Mucosa of descending colon (tissue), 3 donors: Measurements from ENCODE around the gene FHIT. TPM values are rescaled to one million over a fixed set of nuclear protein-coding genes. Genes with fewer than 3 reads are reported as not detected.
A peak's percentile ranks its signal among the peaks of the same experiment; 100 is the strongest.

Experiments used
- ATAC-seq: fragments of 200-7000 bp; cut with Tn5 transposase; one replicate; pipeline ENCODE4 v1.9.1; 2020; ENCODE audit warnings: mild to moderate bottlenecking, moderate library complexity
- DNase-seq, 3 donors: peaks; one replicate each; pipeline ENCODE4 v3.0.0-alpha.2; 2020
- H3K36me3 ChIP-seq: fragments of 200-600 bp; one replicate; pipeline ENCODE4 v1.8.0; 2021; ENCODE audit warnings: low read depth, mild to moderate bottlenecking
- H3K4me1 ChIP-seq: fragments of 200-600 bp; one replicate; pipeline ENCODE4 v1.8.0; 2021; ENCODE audit warnings: low read depth, mild to moderate bottlenecking
- H3K4me3 ChIP-seq: fragments of 200-600 bp; one replicate; pipeline ENCODE4 v1.8.0; 2021; ENCODE audit warnings: mild to moderate bottlenecking
- H3K9me3 ChIP-seq: fragments of 200-600 bp; one replicate; pipeline ENCODE4 v1.8.0; 2021; ENCODE audit warnings: mild to moderate bottlenecking
- CTCF ChIP-seq: fragments of 200-600 bp; IDR thresholded peaks from one replicate; pipeline ENCODE4 v1.8.0; 2022; ENCODE audit warnings: antibody characterized with exemption, mild to moderate bottlenecking
- intact Hi-C, 2 donors: fragments of 100-400 bp; cut with DNase I in 1 of 2; cut with micrococcal nuclease in 1 of 2; formaldehyde crosslinking; loops; one replicate each; pipeline versions ENCODE4 v1.11.0 to v1.11.1; 2022; cut with DNase I, micrococcal nuclease
- total RNA-seq, 3 donors: library from RNA; stranded (reverse); fragmentation: NEBNext Ultra II Directional in 2 of 3; extraction: Animal tissue kit (Norgen Biotek cat#: 25700) in 2 of 3; gene quantifications; one replicate each; pipeline versions ENCODE4 v1.2.1 to v1.2.4, GENCODE V29; 2021 to 2023
- donor health status: DM: no; HTN: no; CAD: no; lungs with moderate emphysema.
- donor health status: DM: no; HTN: no; CAD: no.
- donor health status: DM: no; HTN: yes; CAD: no.

Gene FHIT
- total RNA-seq, 3 donors from 2014 or later: 8.9 to 20.7 (median 18.6) TPM

GRCh38 chr3:59717679-59718205 lies 1533.5 kb downstream of the FHIT start:
- no peak for TF ChIP-seq CTCF
- H3K36me3 ChIP-seq: no peaks in the 10 kb centered on the region
- intact Hi-C loops: no loop called here
- H3K9me3 ChIP-seq: no peaks in the 10 kb centered on the region
- no peak for DNase-seq
- no peak for ATAC-seq
- no peaks in the 10 kb centered on the region for H3K4me1 ChIP-seq
- no peak overlapping the region for H3K4me3 ChIP-seq

- ATAC-seq: no peak
- Histone ChIP-seq H3K9me3 (no peaks in the 10 kb centered on the region), H3K4me3 (no peak overlapping the region), H3K4me1 (no peaks in the 10 kb centered on the region), H3K36me3 (no peaks in the 10 kb centered on the region)
- DNase-seq: no peak
- intact Hi-C loops: no loop called here
- TF ChIP-seq CTCF: no peak
Observed at GRCh38 chr3:59714066-59714465, 1537.2 kb downstream of the FHIT start.

GRCh38 chr3:59710554-59710953 lies 1540.7 kb downstream of the FHIT start:
- TF ChIP-seq CTCF: no peak
- ATAC-seq (no peak), DNase-seq (no peak)
- intact Hi-C loops: no loop called here
- H3K4me3 ChIP-seq: no peak overlapping the region
- no peaks in the 10 kb centered on the region for H3K36me3 ChIP-seq
- no peaks in the 10 kb centered on the region for H3K4me1 ChIP-seq
- H3K9me3 ChIP-seq: no peaks in the 10 kb centered on the region

GRCh38 chr3:59709702-59710553 lies 1541.3 kb downstream of the FHIT start:
- H3K36me3 ChIP-seq: no peaks in the 10 kb centered on the region
- peak; percentile 38 to 59 (median 42) for DNase-seq
- ATAC-seq: peak; percentile 42

GRCh38 chr3:59708202-59708601 lies 1543.0 kb downstream of the FHIT start:
- DNase-seq (no peak), ATAC-seq (no peak)
- no peak for TF ChIP-seq CTCF
- Histone ChIP-seq H3K4me3 (no peak overlapping the region), H3K36me3 (no peaks in the 10 kb centered on the region), H3K4me1 (no peaks in the 10 kb centered on the region), H3K9me3 (no peaks in the 10 kb centered on the region)
- intact Hi-C loops: no loop called here

More at GRCh38 chr3:59709702-59710553, 1541.3 kb downstream of the FHIT start:
- TF ChIP-seq CTCF: no peak
- intact Hi-C loops: no loop called here
- Histone ChIP-seq H3K4me3 (no peak overlapping the region), H3K4me1 (no peaks in the 10 kb centered on the region), H3K9me3 (no peaks in the 10 kb centered on the region)
